Left lung (tissue), 14 donors: Measurements from ENCODE around the gene B4GALNT2. TPM values are rescaled to one million over a fixed set of nuclear protein-coding genes. Genes with fewer than 3 reads are reported as not detected.
A peak's percentile ranks its signal among the peaks of the same experiment; 100 is the strongest.
"Not testable (repeated sequence)": the region's sequence is repeated elsewhere in the genome, so short reads cannot be mapped to it uniquely, and the experiment has no call there.

Source experiments
- ATAC-seq: fragments of 200-7000 bp; cut with Tn5 transposase; one replicate; pipeline ENCODE4 v1.9.1; 2020; ENCODE audit warnings: moderate library complexity
- DNase-seq, 4 donors: peaks; one replicate each; pipeline ENCODE4 v3.0.0-alpha.2; 2013 to 2020
- H3K27ac ChIP-seq, 2 donors: fragments of 200-600 bp; sonication (generic) in 1 of 2; one replicate each; pipeline versions ENCODE4 v1.5.0 to v1.8.0; 2020 to 2021
- H3K27me3 ChIP-seq, 2 donors: fragments of 200-600 bp; sonication (generic) in 1 of 2; one replicate each; pipeline versions ENCODE4 v1.5.0 to v1.8.0; 2020 to 2021
- H3K36me3 ChIP-seq, 2 donors: fragments of 200-600 bp; sonication (generic) in 1 of 2; one replicate each; pipeline versions ENCODE4 v1.5.0 to v1.8.0; 2020 to 2021
- H3K4me1 ChIP-seq, 2 donors: fragments of 200-600 bp; one replicate each; pipeline ENCODE4 v1.8.0; 2021
- H3K4me3 ChIP-seq, 2 donors: fragments of 200-600 bp; sonication (generic) in 1 of 2; one replicate each; pipeline versions ENCODE4 v1.5.0 to v1.8.0; 2020 to 2021; ENCODE audit warnings: mild to moderate bottlenecking in 1 of 2
- H3K9me3 ChIP-seq, 2 donors: fragments of 200-600 bp; sonication (generic) in 1 of 2; one replicate each; pipeline versions ENCODE4 v1.5.0 to v1.8.0; 2020 to 2021
- CTCF ChIP-seq, 2 donors: fragments of 200-600 bp; sonication (generic) in 1 of 2; IDR thresholded peaks; one replicate each; pipeline versions ENCODE4 v1.5.0 to v1.8.0; 2021; ENCODE audit warnings: antibody characterized with exemption in 2 of 2
- intact Hi-C, 2 donors: fragments of 100-400 bp; cut with DNase I; formaldehyde crosslinking; loops; one replicate each; pipeline versions ENCODE4 v1.11.2 to v1.14.2; 2022
- long read RNA-seq, 12 donors: library from polyadenylated mRNA in 2 of 12; unstranded in 2 of 12; transcript quantifications; one replicate each; pipeline ENCODE4 v2.0.0 and lab custom pipeline, GENCODE V29; 2019 to 2026
- polyA plus RNA-seq, 6 donors: library from polyadenylated mRNA; unstranded; fragments of 120-200 nt; gene quantifications; one replicate each; pipeline ENCODE4 v1.2.1, GENCODE V29; 2013; ENCODE audit not compliant: insufficient read length in 6 of 6
- total RNA-seq, 2 donors: library from RNA; stranded (reverse); fragmentation: NEBNext Ultra II Directional; extraction: Animal tissue kit (Norgen Biotek cat#: 25700); gene quantifications; one replicate each; pipeline ENCODE4 v1.2.1, GENCODE V29; 2021
- donor health status: DM: no; HTN: yes; CAD: no.
- donor health status: DM: no; HTN: no; CAD: no.

B4GALNT2 gene
- total RNA-seq (under 1 TPM; 0.16 to 0.20 TPM), polyA plus RNA-seq (under 1 TPM; 0.43 to 0.87 (median 0.62) TPM)
- long read RNA-seq, donor 1: 0 reads
- long read RNA-seq, donor 2: 0 reads
- long read RNA-seq, donor 3: 0 reads
- long read RNA-seq, donor 4: 0 reads
- long read RNA-seq, donor 5: 0 reads
- long read RNA-seq, donor 6: 0 reads
- long read RNA-seq, donor 7: 0 reads
- long read RNA-seq, donor 8: 0 reads
- long read RNA-seq, donor 9: 0 reads
- long read RNA-seq, donor 10: 0 reads
- long read RNA-seq, donor 11: 0 reads
- long read RNA-seq, donor 12: 0 reads

GRCh38 chr17:49132699-49133364, at the start of gene B4GALNT2:
Gene B4GALNT2 (plus strand): TSS chr17:49132769. CDS start chr17:49132793, 24 bp downstream.
- Histone ChIP-seq H3K36me3 (no peaks in the 10 kb centered on the region), H3K27me3 (peaks cover 34 to 75% of the 10 kb centered on the region in 2 donors), H3K9me3 (no peaks in the 10 kb centered on the region), H3K4me3 (peak within 1 kb of the TSS; percentile 21 to 23), H3K4me1 (peaks cover 3 to 8% of the 10 kb centered on the region in 2 donors), H3K27ac (no peak within 1 kb of the TSS)
- intact Hi-C loops: no loop called here
- ATAC-seq (peak; percentile 82), DNase-seq (peak in 3 of 4 donors; percentile 3 to 76 (median 20))
- TF ChIP-seq CTCF (IDR thresholded peaks at IDR 0.05): no peak

GRCh38 chr17:49085046-49085445, 47.5 kb upstream of the B4GALNT2 start:
- ATAC-seq, H3K27ac ChIP-seq, H3K4me1 ChIP-seq, H3K36me3 ChIP-seq, H3K4me3 ChIP-seq, DNase-seq, intact Hi-C loops, H3K9me3 ChIP-seq: not testable (repeated sequence)
- H3K27me3 ChIP-seq: peaks cover 0 to 16% of the 10 kb centered on the region in 2 donors

- DNase-seq: no peak
- Histone ChIP-seq H3K4me3 (no peak overlapping the region), H3K27ac (no peak overlapping the region), H3K36me3 (no peaks in the 10 kb centered on the region), H3K27me3 (peaks cover 0 to 16% of the 10 kb centered on the region in 2 donors), H3K9me3 (no peaks in the 10 kb centered on the region), H3K4me1 (no peaks in the 10 kb centered on the region)
- ATAC-seq: no peak
- intact Hi-C loops: no loop called here
- no peak for TF ChIP-seq CTCF (IDR thresholded peaks at IDR 0.05)
Observed at GRCh38 chr17:49085565-49086315, 46.8 kb upstream of the B4GALNT2 start.

GRCh38 chr17:49086316-49086605, 46.3 kb upstream of the B4GALNT2 start:
- no peaks in the 10 kb centered on the region for H3K4me1 ChIP-seq
- H3K27ac ChIP-seq: no peak overlapping the region
- H3K27me3 ChIP-seq: peaks cover 0 to 16% of the 10 kb centered on the region in 2 donors
- H3K9me3 ChIP-seq: no peaks in the 10 kb centered on the region
- no peaks in the 10 kb centered on the region for H3K36me3 ChIP-seq
- H3K4me3 ChIP-seq: no peak overlapping the region
- intact Hi-C loops: no loop called here
- no peak for TF ChIP-seq CTCF (IDR thresholded peaks at IDR 0.05)
- no peak for DNase-seq
- ATAC-seq: no peak

GRCh38 chr17:49086649-49087048, 45.9 kb upstream of the B4GALNT2 start:
- no peak for ATAC-seq
- no peak overlapping the region for H3K4me3 ChIP-seq
- no peak overlapping the region for H3K27ac ChIP-seq
- TF ChIP-seq CTCF (IDR thresholded peaks at IDR 0.05): no peak
- no peaks in the 10 kb centered on the region for H3K4me1 ChIP-seq
- H3K36me3 ChIP-seq: no peaks in the 10 kb centered on the region
- peaks cover 0 to 12% of the 10 kb centered on the region in 2 donors for H3K27me3 ChIP-seq
- H3K9me3 ChIP-seq: no peaks in the 10 kb centered on the region
- DNase-seq: no peak
- intact Hi-C loops: no loop called here
